ENCODE data around the gene DIPK2A. TPM values are rescaled to one million over a fixed set of nuclear protein-coding genes. Genes with fewer than 3 reads are reported as not detected.

The DIPK2A gene, protein sequence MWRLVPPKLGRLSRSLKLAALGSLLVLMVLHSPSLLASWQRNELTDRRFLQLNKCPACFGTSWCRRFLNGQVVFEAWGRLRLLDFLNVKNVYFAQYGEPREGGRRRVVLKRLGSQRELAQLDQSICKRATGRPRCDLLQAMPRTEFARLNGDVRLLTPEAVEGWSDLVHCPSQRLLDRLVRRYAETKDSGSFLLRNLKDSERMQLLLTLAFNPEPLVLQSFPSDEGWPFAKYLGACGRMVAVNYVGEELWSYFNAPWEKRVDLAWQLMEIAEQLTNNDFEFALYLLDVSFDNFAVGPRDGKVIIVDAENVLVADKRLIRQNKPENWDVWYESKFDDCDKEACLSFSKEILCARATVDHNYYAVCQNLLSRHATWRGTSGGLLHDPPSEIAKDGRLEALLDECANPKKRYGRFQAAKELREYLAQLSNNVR
- total RNA-seq (10 to 100 TPM in 5 of 9 donors, 1 to 10 TPM in 4; 5.2 to 13.9 (median 10.5) TPM), polyA plus RNA-seq (1 to 10 TPM; 3.3 to 4.7 TPM)
- long read RNA-seq, donor 1, full-length matches to known transcripts: 12 of 13 reads
- long read RNA-seq, donor 1, partial matches to known transcripts: 0 of 13 reads
- long read RNA-seq, donor 1, other reads (novel, unspliced or antisense): 1 of 13 reads
- long read RNA-seq, donor 2, full-length matches to known transcripts: 20 of 23 reads
- long read RNA-seq, donor 2, partial matches to known transcripts: 2 of 23 reads
- long read RNA-seq, donor 2, other reads (novel, unspliced or antisense): 1 of 23 reads
- long read RNA-seq, donor 3, full-length matches to known transcripts: 26 of 30 reads
- long read RNA-seq, donor 3, partial matches to known transcripts: 4 of 30 reads
- long read RNA-seq, donor 3, other reads (novel, unspliced or antisense): 0 of 30 reads

DNA sequence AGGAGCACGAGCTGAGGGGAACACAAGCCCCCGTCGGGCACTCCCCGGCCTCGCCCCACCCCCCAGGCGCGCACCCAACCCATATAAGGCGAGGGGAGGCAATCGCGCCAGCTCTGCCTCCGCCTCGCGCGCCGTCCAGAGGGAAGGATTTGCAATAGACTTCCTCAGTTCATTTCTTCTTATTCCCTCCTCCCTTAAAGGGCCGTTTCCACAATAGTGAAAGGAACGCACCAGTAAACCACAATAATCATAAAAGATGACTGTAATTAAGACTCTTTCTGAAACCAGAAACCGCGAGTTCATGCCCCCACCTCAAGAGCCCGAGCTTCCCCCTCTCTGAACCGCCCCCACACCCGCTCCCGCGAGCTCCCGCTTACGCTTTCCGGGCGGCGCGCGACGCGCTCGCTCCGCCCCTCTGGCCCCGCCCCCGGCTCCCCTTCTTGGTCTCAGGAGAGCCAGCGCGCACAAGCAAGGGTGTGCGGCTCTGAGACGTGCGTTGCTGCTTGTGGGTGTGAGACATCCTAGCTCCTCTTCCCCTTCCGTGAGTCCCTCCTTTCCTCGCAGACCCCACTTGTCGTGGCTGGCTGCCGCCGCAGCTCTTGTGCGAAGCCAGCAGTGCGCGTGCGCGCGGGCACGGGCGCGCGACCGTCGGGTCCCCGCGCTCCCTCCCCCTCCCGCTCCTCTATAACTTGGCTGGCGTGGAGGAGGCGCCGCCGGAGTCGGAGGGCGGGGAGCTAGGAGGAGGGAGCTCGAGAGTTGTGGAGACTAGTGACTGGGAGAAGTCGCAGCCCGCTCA, at the start of gene DIPK2A:
Gene DIPK2A (plus strand): TSS at position 465 of the 796 bp plus-strand sequence. CDS start 510 bp downstream, outside the sequence.
- 0 to 1% (median 0%) methylated on average over 46 to 71 of the region's 71 CpGs for WGBS, 4 donors
- Histone ChIP-seq H3K9me3 (no peaks in the 10 kb centered on the region), H3K27ac (peak within 1 kb of the TSS; percentile 89 to 99 (median 96)), H3K4me3 (peak within 1 kb of the TSS; percentile 82 to 97 (median 88)), H3K36me3 (no peaks in the 10 kb centered on the region), H3K27me3 (no peaks in the 10 kb centered on the region), H3K4me1 (peaks cover 0 to 32% (median 15%) of the 10 kb centered on the region in 12 donors)
- intact Hi-C loops (cut with DNase I): loop anchor here in 2 of 10 donors (10.0 kb wide), 2 partner anchors 293 to 793 kb away; no protein-coding TSS in a partner anchor
- peak; percentile 95 to 97 (median 97) for DNase-seq
- ATAC-seq: peak; percentile 90 to 94 (median 92)
- TF ChIP-seq, protein P1, sequence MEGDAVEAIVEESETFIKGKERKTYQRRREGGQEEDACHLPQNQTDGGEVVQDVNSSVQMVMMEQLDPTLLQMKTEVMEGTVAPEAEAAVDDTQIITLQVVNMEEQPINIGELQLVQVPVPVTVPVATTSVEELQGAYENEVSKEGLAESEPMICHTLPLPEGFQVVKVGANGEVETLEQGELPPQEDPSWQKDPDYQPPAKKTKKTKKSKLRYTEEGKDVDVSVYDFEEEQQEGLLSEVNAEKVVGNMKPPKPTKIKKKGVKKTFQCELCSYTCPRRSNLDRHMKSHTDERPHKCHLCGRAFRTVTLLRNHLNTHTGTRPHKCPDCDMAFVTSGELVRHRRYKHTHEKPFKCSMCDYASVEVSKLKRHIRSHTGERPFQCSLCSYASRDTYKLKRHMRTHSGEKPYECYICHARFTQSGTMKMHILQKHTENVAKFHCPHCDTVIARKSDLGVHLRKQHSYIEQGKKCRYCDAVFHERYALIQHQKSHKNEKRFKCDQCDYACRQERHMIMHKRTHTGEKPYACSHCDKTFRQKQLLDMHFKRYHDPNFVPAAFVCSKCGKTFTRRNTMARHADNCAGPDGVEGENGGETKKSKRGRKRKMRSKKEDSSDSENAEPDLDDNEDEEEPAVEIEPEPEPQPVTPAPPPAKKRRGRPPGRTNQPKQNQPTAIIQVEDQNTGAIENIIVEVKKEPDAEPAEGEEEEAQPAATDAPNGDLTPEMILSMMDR (IDR thresholded peaks at IDR 0.05): no peak
- peak; percentile 73 to 97 for TF ChIP-seq POLR2A (IDR thresholded peaks at IDR 0.05)

DNA sequence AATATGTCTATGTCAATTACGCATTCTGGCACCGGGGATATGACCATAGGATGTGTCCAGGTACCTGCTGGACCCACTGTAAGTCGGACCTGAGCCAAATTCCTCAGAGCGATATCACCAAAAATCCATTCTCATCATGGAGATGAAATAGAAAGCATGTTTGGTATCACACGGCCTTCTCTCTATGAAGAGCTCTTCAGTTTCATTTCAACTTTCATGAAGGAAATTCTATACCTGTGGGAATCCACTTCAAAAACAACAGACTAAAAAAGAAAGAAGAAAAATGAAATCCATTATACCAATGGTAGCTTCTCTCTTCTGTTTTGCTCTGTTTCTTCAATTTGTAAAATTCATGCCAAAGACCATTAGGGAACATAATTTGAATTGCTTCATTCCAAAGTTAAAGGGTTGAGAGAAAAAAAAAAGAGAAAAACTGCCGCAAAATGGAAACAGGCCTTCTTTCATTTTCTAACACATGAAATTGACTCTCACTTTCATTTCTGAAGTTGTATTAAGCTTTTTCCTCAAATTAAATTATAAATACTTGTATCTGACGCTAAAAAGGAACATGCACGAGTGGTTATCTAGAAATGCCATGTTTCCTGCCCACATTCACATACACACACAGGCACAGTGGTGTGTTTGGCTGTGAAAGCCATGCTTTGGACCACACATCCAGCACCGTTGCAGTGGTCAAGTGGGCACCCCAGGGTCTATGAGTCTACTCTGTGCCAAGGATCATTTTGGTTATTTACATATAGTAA, 46.9 kb upstream of the DIPK2A start:
- Histone ChIP-seq H3K4me1 (peaks cover 0 to 4% (median 0%) of the 10 kb centered on the region in 12 donors), H3K36me3 (no peaks in the 10 kb centered on the region), H3K4me3 (no peak overlapping the region), H3K9me3 (no peaks in the 10 kb centered on the region), H3K27me3 (no peaks in the 10 kb centered on the region), H3K27ac (no peak overlapping the region)
- WGBS, 4 donors: 83 to 86% (median 83%) methylated on average over 9 of the region's 9 CpGs
- no peak for ATAC-seq
- TF ChIP-seq, protein P1 (IDR thresholded peaks at IDR 0.05): no peak
- no peak for TF ChIP-seq POLR2A (IDR thresholded peaks at IDR 0.05)
- intact Hi-C loops (cut with DNase I): no loop called here
- no peak for DNase-seq

DNA sequence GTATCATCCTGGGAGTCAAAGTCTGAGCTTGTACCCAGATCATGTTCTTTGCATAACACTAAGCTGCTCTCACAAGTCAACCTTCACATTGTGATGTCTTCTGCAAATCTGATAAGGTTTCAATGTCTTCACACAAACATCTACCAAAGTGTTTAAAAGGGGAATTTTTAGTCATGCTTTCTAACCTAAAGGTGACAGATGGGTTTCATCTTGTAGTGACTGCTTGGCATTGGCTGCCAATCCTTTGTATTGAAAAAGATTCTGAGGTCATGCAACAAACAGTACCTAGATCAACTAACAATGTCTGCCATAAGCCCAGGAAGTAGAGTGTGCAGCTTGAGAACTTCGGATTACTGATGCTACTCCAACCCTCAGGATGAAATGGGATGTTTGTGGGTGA, 43.6 kb upstream of the DIPK2A start:
- Histone ChIP-seq H3K4me3 (no peak overlapping the region), H3K9me3 (no peaks in the 10 kb centered on the region), H3K27me3 (no peaks in the 10 kb centered on the region), H3K27ac (no peak overlapping the region), H3K4me1 (no peaks in the 10 kb centered on the region), H3K36me3 (no peaks in the 10 kb centered on the region)
- DNase-seq (no peak), ATAC-seq (no peak)
- TF ChIP-seq, protein P1 (IDR thresholded peaks at IDR 0.05): no peak
- no peak for TF ChIP-seq POLR2A (IDR thresholded peaks at IDR 0.05)
- 80 to 90% (median 85%) methylated on average over 1 of the region's 1 CpG for WGBS, 4 donors
- intact Hi-C loops (cut with DNase I): no loop called here

All from heart left ventricle (tissue), 16 donors.